Measurements from ENCODE around the gene RYK.

Gene RYK

GRCh38 chr3:134134698-134135415 is 115.8 kb downstream of the RYK start:
- Histone ChIP-seq H2BK120ac (ENCODE audit: low read depth, low read length) (no peak overlapping the region), H3K27me3 (ENCODE audit: control insufficient read depth in 3 of 3, insufficient read depth in 3 of 3, low read depth in 1 of 3, low read length in 3 of 3) (no peaks in the 10 kb centered on the region), H3K9ac (ENCODE audit: low read depth, low read length, poor library complexity) (no peak overlapping the region), H3K4ac (ENCODE audit: low read length) (no peak overlapping the region), H2BK5ac (ENCODE audit: low read length) (no peak overlapping the region), H3K9me3 (replicated peaks in 1 of 2; ENCODE audit: control insufficient read depth in 2 of 2, insufficient read depth in 1 of 2, low read depth in 1 of 2, low read length in 2 of 2) (no peaks in the 10 kb centered on the region), H4K8ac (ENCODE audit: low read depth, low read length) (no peak overlapping the region), H3K23ac (ENCODE audit: low read depth, low read length, poor library complexity) (no peak overlapping the region), H3K36me3 (replicated peaks in 1 of 2; ENCODE audit: control insufficient read depth in 2 of 2, insufficient read depth in 2 of 2, low read length in 2 of 2) (no peaks in the 10 kb centered on the region), H3K4me3 (ENCODE audit: low read length in 2 of 2) (no peak overlapping the region), H3K4me1 (ENCODE audit: control insufficient read depth in 2 of 2, insufficient read depth in 1 of 2, low read depth in 1 of 2, low read length in 2 of 2) (peaks cover 0 to 3% of the 10 kb centered on the region in 2 donors), H3K18ac (ENCODE audit: low read length) (no peak overlapping the region), H4K91ac (ENCODE audit: low read depth, low read length, poor library complexity) (no peak overlapping the region), H2BK12ac (ENCODE audit: low read length) (no peak overlapping the region), H3K27ac (replicated peaks; ENCODE audit: low read length) (no peak overlapping the region), H3K14ac (ENCODE audit: low read length) (no peak overlapping the region), H2AFZ (ENCODE audit: low read length) (no peak overlapping the region), H3K79me1 (ENCODE audit: low read depth, low read length) (no peaks in the 10 kb centered on the region), H3K4me2 (ENCODE audit: insufficient read depth, low read length, poor library complexity, severe bottlenecking) (no peak overlapping the region), H2AK5ac (ENCODE audit: low read depth, low read length) (no peak overlapping the region), H2BK15ac (ENCODE audit: low read length) (no peak overlapping the region)
- WGBS, 2 donors (ENCODE audit: extremely low coverage in 2 of 2, insufficient read length in 2 of 2, insufficient replicate concordance in 1 of 2), result no CpG with 5 or more reads among the region's 3 CpGs
- DNase-seq (ENCODE audit: low spot score), result no peak

DNA sequence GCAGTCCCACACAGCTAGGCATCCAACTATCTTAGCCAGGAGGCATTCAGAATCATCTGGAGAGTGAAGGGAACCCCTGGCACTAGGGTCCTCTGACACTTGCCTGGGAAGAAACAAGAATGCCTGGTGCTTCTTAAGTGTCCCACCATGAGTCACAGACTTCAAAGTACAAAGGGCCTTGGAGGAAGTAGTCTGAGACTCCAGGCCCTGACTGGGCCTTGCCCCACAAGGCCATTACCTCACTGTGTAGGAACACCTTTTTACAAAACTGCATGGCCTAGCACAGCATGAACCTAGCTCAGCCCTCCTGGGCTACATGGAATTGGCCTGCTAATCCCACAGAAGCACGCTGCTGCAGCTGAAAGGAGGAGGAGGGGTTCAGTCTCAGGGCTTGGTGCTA is 116.4 kb downstream of the RYK start:
- no peak overlapping the region for H4K91ac ChIP-seq (ENCODE audit: low read depth, low read length, poor library complexity)
- no peak overlapping the region for H3K9ac ChIP-seq (ENCODE audit: low read depth, low read length, poor library complexity)
- no peak overlapping the region for H2BK15ac ChIP-seq (ENCODE audit: low read length)
- H3K18ac ChIP-seq (ENCODE audit: low read length), result no peak overlapping the region
- no peak overlapping the region for H3K27ac ChIP-seq (replicated peaks; ENCODE audit: low read length)
- no CpG with 5 or more reads among the region's 1 CpG for WGBS, 2 donors (ENCODE audit: extremely low coverage in 2 of 2, insufficient read length in 2 of 2, insufficient replicate concordance in 1 of 2)
- H3K14ac ChIP-seq (ENCODE audit: low read length), result no peak overlapping the region
- H3K36me3 ChIP-seq (replicated peaks in 1 of 2; ENCODE audit: control insufficient read depth in 2 of 2, insufficient read depth in 2 of 2, low read length in 2 of 2), result no peaks in the 10 kb centered on the region
- H3K23ac ChIP-seq (ENCODE audit: low read depth, low read length, poor library complexity), result no peak overlapping the region
- H2BK12ac ChIP-seq (ENCODE audit: low read length), result no peak overlapping the region
- H4K8ac ChIP-seq (ENCODE audit: low read depth, low read length), result no peak overlapping the region
- H2AK5ac ChIP-seq (ENCODE audit: low read depth, low read length), result no peak overlapping the region
- H2BK5ac ChIP-seq (ENCODE audit: low read length), result no peak overlapping the region
- no peak for DNase-seq (ENCODE audit: low spot score)
- H3K4me1 ChIP-seq (ENCODE audit: control insufficient read depth in 2 of 2, insufficient read depth in 1 of 2, low read depth in 1 of 2, low read length in 2 of 2), result peaks cover 0 to 3% of the 10 kb centered on the region in 2 donors
- no peaks in the 10 kb centered on the region for H3K27me3 ChIP-seq (ENCODE audit: control insufficient read depth in 3 of 3, insufficient read depth in 3 of 3, low read depth in 1 of 3, low read length in 3 of 3)
- no peak overlapping the region for H3K4me3 ChIP-seq (ENCODE audit: low read length in 2 of 2)
- H2AFZ ChIP-seq (ENCODE audit: low read length), result no peak overlapping the region
- no peaks in the 10 kb centered on the region for H3K79me1 ChIP-seq (ENCODE audit: low read depth, low read length)
- no peak overlapping the region for H3K4ac ChIP-seq (ENCODE audit: low read length)
- H3K9me3 ChIP-seq (replicated peaks in 1 of 2; ENCODE audit: control insufficient read depth in 2 of 2, insufficient read depth in 1 of 2, low read depth in 1 of 2, low read length in 2 of 2), result no peaks in the 10 kb centered on the region
- no peak overlapping the region for H3K4me2 ChIP-seq (ENCODE audit: insufficient read depth, low read length, poor library complexity, severe bottlenecking)
- H2BK120ac ChIP-seq (ENCODE audit: low read depth, low read length), result no peak overlapping the region

- H3K9ac ChIP-seq (ENCODE audit: low read depth, low read length, poor library complexity), result no peak overlapping the region
- no peak overlapping the region for H2BK120ac ChIP-seq (ENCODE audit: low read depth, low read length)
- H2BK15ac ChIP-seq (ENCODE audit: low read length), result no peak overlapping the region
- no peak overlapping the region for H2BK5ac ChIP-seq (ENCODE audit: low read length)
- no CpG with 5 or more reads among the region's 3 CpGs for WGBS, 2 donors (ENCODE audit: extremely low coverage in 2 of 2, insufficient read length in 2 of 2, insufficient replicate concordance in 1 of 2)
- no peak overlapping the region for H4K8ac ChIP-seq (ENCODE audit: low read depth, low read length)
- no peaks in the 10 kb centered on the region for H3K9me3 ChIP-seq (replicated peaks in 1 of 2; ENCODE audit: control insufficient read depth in 2 of 2, insufficient read depth in 1 of 2, low read depth in 1 of 2, low read length in 2 of 2)
- H3K23ac ChIP-seq (ENCODE audit: low read depth, low read length, poor library complexity), result no peak overlapping the region
- H2AK5ac ChIP-seq (ENCODE audit: low read depth, low read length), result no peak overlapping the region
- no peaks in the 10 kb centered on the region for H3K79me1 ChIP-seq (ENCODE audit: low read depth, low read length)
- H3K4me3 ChIP-seq (ENCODE audit: low read length in 2 of 2), result no peak overlapping the region
- H3K18ac ChIP-seq (ENCODE audit: low read length), result no peak overlapping the region
- no peak overlapping the region for H3K14ac ChIP-seq (ENCODE audit: low read length)
- no peak overlapping the region for H4K91ac ChIP-seq (ENCODE audit: low read depth, low read length, poor library complexity)
- no peak overlapping the region for H3K4me2 ChIP-seq (ENCODE audit: insufficient read depth, low read length, poor library complexity, severe bottlenecking)
- no peak overlapping the region for H3K4ac ChIP-seq (ENCODE audit: low read length)
- H3K27ac ChIP-seq (replicated peaks; ENCODE audit: low read length), result no peak overlapping the region
- no peaks in the 10 kb centered on the region for H3K27me3 ChIP-seq (ENCODE audit: control insufficient read depth in 3 of 3, insufficient read depth in 3 of 3, low read depth in 1 of 3, low read length in 3 of 3)
- H2BK12ac ChIP-seq (ENCODE audit: low read length), result no peak overlapping the region
- no peak for DNase-seq (ENCODE audit: low spot score)
- H3K36me3 ChIP-seq (replicated peaks in 1 of 2; ENCODE audit: control insufficient read depth in 2 of 2, insufficient read depth in 2 of 2, low read length in 2 of 2), result no peaks in the 10 kb centered on the region
- no peak overlapping the region for H2AFZ ChIP-seq (ENCODE audit: low read length)
- peaks cover 0 to 3% of the 10 kb centered on the region in 2 donors for H3K4me1 ChIP-seq (ENCODE audit: control insufficient read depth in 2 of 2, insufficient read depth in 1 of 2, low read depth in 1 of 2, low read length in 2 of 2)
Observed at GRCh38 chr3:134132961-134133360, 117.7 kb downstream of the RYK start.

GRCh38 chr3:134126153-134126552 is 124.5 kb downstream of the RYK start:
- H2BK12ac ChIP-seq (ENCODE audit: low read length), result no peak overlapping the region
- no peak overlapping the region for H2AFZ ChIP-seq (ENCODE audit: low read length)
- no peaks in the 10 kb centered on the region for H3K4me1 ChIP-seq (ENCODE audit: control insufficient read depth in 2 of 2, insufficient read depth in 1 of 2, low read depth in 1 of 2, low read length in 2 of 2)
- H3K79me1 ChIP-seq (ENCODE audit: low read depth, low read length), result no peaks in the 10 kb centered on the region
- H3K18ac ChIP-seq (ENCODE audit: low read length), result no peak overlapping the region
- H2BK5ac ChIP-seq (ENCODE audit: low read length), result no peak overlapping the region
- no peaks in the 10 kb centered on the region for H3K36me3 ChIP-seq (replicated peaks in 1 of 2; ENCODE audit: control insufficient read depth in 2 of 2, insufficient read depth in 2 of 2, low read length in 2 of 2)
- no peak overlapping the region for H2AK5ac ChIP-seq (ENCODE audit: low read depth, low read length)
- no peak overlapping the region for H4K8ac ChIP-seq (ENCODE audit: low read depth, low read length)
- WGBS, 2 donors (ENCODE audit: extremely low coverage in 2 of 2, insufficient read length in 2 of 2, insufficient replicate concordance in 1 of 2), result no CpG with 5 or more reads among the region's 1 CpG
- DNase-seq (ENCODE audit: low spot score), result no peak
- H3K9me3 ChIP-seq (replicated peaks in 1 of 2; ENCODE audit: control insufficient read depth in 2 of 2, insufficient read depth in 1 of 2, low read depth in 1 of 2, low read length in 2 of 2), result peaks cover 9 to 11% of the 10 kb centered on the region in 2 donors
- H2BK15ac ChIP-seq (ENCODE audit: low read length), result no peak overlapping the region
- no peak overlapping the region for H3K9ac ChIP-seq (ENCODE audit: low read depth, low read length, poor library complexity)
- H3K4me3 ChIP-seq (ENCODE audit: low read length in 2 of 2), result no peak overlapping the region
- H2BK120ac ChIP-seq (ENCODE audit: low read depth, low read length), result no peak overlapping the region
- no peak overlapping the region for H3K23ac ChIP-seq (ENCODE audit: low read depth, low read length, poor library complexity)
- no peak overlapping the region for H3K4me2 ChIP-seq (ENCODE audit: insufficient read depth, low read length, poor library complexity, severe bottlenecking)
- no peak overlapping the region for H3K4ac ChIP-seq (ENCODE audit: low read length)
- no peak overlapping the region for H4K91ac ChIP-seq (ENCODE audit: low read depth, low read length, poor library complexity)
- no peak overlapping the region for H3K27ac ChIP-seq (replicated peaks; ENCODE audit: low read length)
- H3K27me3 ChIP-seq (ENCODE audit: control insufficient read depth in 3 of 3, insufficient read depth in 3 of 3, low read depth in 1 of 3, low read length in 3 of 3), result no peaks in the 10 kb centered on the region
- no peak overlapping the region for H3K14ac ChIP-seq (ENCODE audit: low read length)

Data from neuronal stem cell (in vitro differentiated cells).